ENCODE data around the gene SKIC2. TPM values are rescaled to one million over a fixed set of nuclear protein-coding genes. Genes with fewer than 3 reads are reported as not detected.

SKIC2 gene
- total and polyA plus RNA-seq, 2 donors (not counting 1 experiment from before 2014, with no cell fraction given): 21.6 to 58.0 TPM

GRCh38 chr6:31915351-31915750 lies 43.6 kb upstream of the SKIC2 start:
- Histone ChIP-seq H3K4me2 (ENCODE audit: extremely low read depth, insufficient read depth, low read length) (no peak overlapping the region), H3K4me1 (ENCODE audit: control insufficient read depth, extremely low read depth, insufficient read depth, low read length) (peaks cover 3% of the 10 kb centered on the region), H2AFZ (ENCODE audit: low read length) (no peak overlapping the region), H3K4me3 (replicated peaks in 1 of 4; ENCODE audit: control extremely low read depth in 1 of 4, insufficient read depth in 1 of 4, low read depth in 3 of 4, low read length in 4 of 4) (no peak overlapping the region), H3K36me3 (ENCODE audit: control insufficient read depth, insufficient read depth, low read length) (no peaks in the 10 kb centered on the region), H3K9me3 (ENCODE audit: control insufficient read depth, insufficient read depth, low read depth, low read length) (no peaks in the 10 kb centered on the region), H3K27ac (ENCODE audit: insufficient read depth, low read length) (no peak overlapping the region), H4K20me1 (ENCODE audit: control insufficient read depth, extremely low read depth, insufficient read depth, low read length) (no peaks in the 10 kb centered on the region), H3K79me2 (ENCODE audit: control insufficient read depth, insufficient read depth, low read length) (no peaks in the 10 kb centered on the region), H3K27me3 (ENCODE audit: control insufficient read depth, insufficient read depth, low read length) (no peaks in the 10 kb centered on the region), H3K9ac (ENCODE audit: insufficient read depth, low read length) (no peak overlapping the region)
- TF ChIP-seq CTCF (conservative IDR thresholded peaks at IDR 0.05 in 1 of 2, IDR thresholded peaks at IDR 0.05 in 1 of 2; ENCODE audit: low read depth in 1 of 2, low read length in 2 of 2) (no peak), EZH2 (IDR thresholded peaks at IDR 0.05; ENCODE audit: low read length, missing control alignments) (no peak)
- no peak for DNase-seq (ENCODE audit: low read depth in 2 of 2)

DNA sequence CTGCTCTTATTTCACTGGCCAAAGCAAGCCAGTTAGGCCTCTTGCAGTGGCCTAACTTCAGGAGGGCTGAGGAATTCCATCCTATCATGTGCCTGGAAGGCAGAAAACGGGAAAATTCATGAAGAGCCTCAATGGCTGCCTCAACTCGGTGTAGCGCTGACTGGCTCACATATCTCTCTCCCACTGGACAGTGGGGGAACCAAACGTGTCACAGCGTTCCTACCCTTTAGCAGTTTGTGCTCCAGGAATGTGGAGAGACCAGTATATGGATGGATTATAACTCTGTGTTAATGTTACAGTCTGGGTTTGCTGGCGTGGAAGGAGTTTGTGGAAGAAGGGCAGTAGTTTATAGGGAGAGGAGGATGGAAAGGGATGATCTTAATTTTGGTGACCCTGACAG lies 43.2 kb upstream of the SKIC2 start:
- no peak overlapping the region for H2AFZ ChIP-seq (ENCODE audit: low read length)
- DNase-seq (ENCODE audit: low read depth in 2 of 2): no peak
- H4K20me1 ChIP-seq (ENCODE audit: control insufficient read depth, extremely low read depth, insufficient read depth, low read length): no peaks in the 10 kb centered on the region
- no peak for TF ChIP-seq EZH2 (IDR thresholded peaks at IDR 0.05; ENCODE audit: low read length, missing control alignments)
- no peak for TF ChIP-seq CTCF (conservative IDR thresholded peaks at IDR 0.05 in 1 of 2, IDR thresholded peaks at IDR 0.05 in 1 of 2; ENCODE audit: low read depth in 1 of 2, low read length in 2 of 2)
- H3K36me3 ChIP-seq (ENCODE audit: control insufficient read depth, insufficient read depth, low read length): no peaks in the 10 kb centered on the region
- no peak overlapping the region for H3K9ac ChIP-seq (ENCODE audit: insufficient read depth, low read length)
- no peaks in the 10 kb centered on the region for H3K9me3 ChIP-seq (ENCODE audit: control insufficient read depth, insufficient read depth, low read depth, low read length)
- no peak overlapping the region for H3K4me2 ChIP-seq (ENCODE audit: extremely low read depth, insufficient read depth, low read length)
- no peaks in the 10 kb centered on the region for H3K79me2 ChIP-seq (ENCODE audit: control insufficient read depth, insufficient read depth, low read length)
- no peaks in the 10 kb centered on the region for H3K27me3 ChIP-seq (ENCODE audit: control insufficient read depth, insufficient read depth, low read length)
- peaks cover 3% of the 10 kb centered on the region for H3K4me1 ChIP-seq (ENCODE audit: control insufficient read depth, extremely low read depth, insufficient read depth, low read length)
- no peak overlapping the region for H3K27ac ChIP-seq (ENCODE audit: insufficient read depth, low read length)
- H3K4me3 ChIP-seq (replicated peaks in 1 of 4; ENCODE audit: control extremely low read depth in 1 of 4, insufficient read depth in 1 of 4, low read depth in 3 of 4, low read length in 4 of 4): no peak overlapping the region

DNA sequence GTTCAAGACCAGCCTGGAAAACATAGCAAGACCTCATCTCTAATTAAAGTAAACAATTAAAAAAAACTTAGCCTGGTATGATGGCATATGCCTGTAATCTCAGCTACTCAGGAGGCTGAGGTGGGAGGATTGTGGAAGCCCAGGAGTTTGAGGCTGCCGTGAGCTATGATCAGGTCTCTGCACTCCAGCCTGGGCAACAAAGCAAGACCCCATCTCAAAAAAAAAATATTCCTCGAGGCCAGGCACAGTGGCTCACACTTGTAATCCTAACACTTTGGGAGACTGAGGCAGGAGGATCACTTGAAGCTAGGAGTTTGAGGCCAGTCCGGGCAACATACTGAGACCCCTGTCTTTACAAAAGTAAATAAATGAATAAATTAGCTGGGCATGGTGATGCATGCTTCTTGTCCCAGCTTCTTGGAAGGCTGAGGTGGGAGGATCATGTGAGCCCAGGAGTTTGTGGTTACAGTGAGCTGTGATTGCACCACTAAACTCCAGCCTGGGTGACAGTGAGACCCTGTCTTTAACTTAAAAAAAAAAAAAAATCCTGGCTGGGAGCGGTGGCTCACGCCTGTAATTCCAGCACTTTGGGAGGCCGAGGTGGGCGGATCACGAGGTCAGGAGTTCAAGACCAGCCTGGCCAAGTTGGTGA lies 40.8 kb upstream of the SKIC2 start:
- no peak for TF ChIP-seq CTCF (conservative IDR thresholded peaks at IDR 0.05 in 1 of 2, IDR thresholded peaks at IDR 0.05 in 1 of 2; ENCODE audit: low read depth in 1 of 2, low read length in 2 of 2)
- TF ChIP-seq EZH2 (IDR thresholded peaks at IDR 0.05; ENCODE audit: low read length, missing control alignments): no peak
- Histone ChIP-seq H2AFZ (ENCODE audit: low read length) (no peak overlapping the region), H3K4me3 (replicated peaks in 1 of 4; ENCODE audit: control extremely low read depth in 1 of 4, insufficient read depth in 1 of 4, low read depth in 3 of 4, low read length in 4 of 4) (no peak overlapping the region), H3K9ac (ENCODE audit: insufficient read depth, low read length) (no peak overlapping the region), H3K36me3 (ENCODE audit: control insufficient read depth, insufficient read depth, low read length) (no peaks in the 10 kb centered on the region), H3K4me2 (ENCODE audit: extremely low read depth, insufficient read depth, low read length) (no peak overlapping the region), H3K4me1 (ENCODE audit: control insufficient read depth, extremely low read depth, insufficient read depth, low read length) (no peaks in the 10 kb centered on the region), H3K27me3 (ENCODE audit: control insufficient read depth, insufficient read depth, low read length) (no peaks in the 10 kb centered on the region), H3K79me2 (ENCODE audit: control insufficient read depth, insufficient read depth, low read length) (no peaks in the 10 kb centered on the region), H3K27ac (ENCODE audit: insufficient read depth, low read length) (no peak overlapping the region), H4K20me1 (ENCODE audit: control insufficient read depth, extremely low read depth, insufficient read depth, low read length) (no peaks in the 10 kb centered on the region), H3K9me3 (ENCODE audit: control insufficient read depth, insufficient read depth, low read depth, low read length) (no peaks in the 10 kb centered on the region)
- no peak for DNase-seq (ENCODE audit: low read depth in 2 of 2)

Data from fibroblast of lung (primary cell).